HG03280 (cell line): Measurements from ENCODE around the gene DTNA.

ENCODE experiments used
- ATAC-seq: cut with Tn5 transposase; IDR thresholded peaks from one replicate; pipeline ENCODE4 v1.9.1; 2021; ENCODE audit warnings: mild to moderate bottlenecking, moderate library complexity; ENCODE audit not compliant: unreplicated experiment

Gene DTNA

GRCh38 chr18:34847408-34847807, 137.3 kb downstream of the DTNA start:
- no peak for ATAC-seq

GRCh38 chr18:34848156-34848555, 138.1 kb downstream of the DTNA start:
- ATAC-seq = no peak

GRCh38 chr18:34848695-34849094, 138.6 kb downstream of the DTNA start:
- ATAC-seq = no peak

GRCh38 chr18:34857320-34857719, 147.2 kb downstream of the DTNA start:
- ATAC-seq = no peak

- no peak for ATAC-seq
Observed at GRCh38 chr18:34858188-34858587, 148.1 kb downstream of the DTNA start.

GRCh38 chr18:34859496-34859895, 149.4 kb downstream of the DTNA start:
- ATAC-seq = no peak

GRCh38 chr18:34862561-34862960, 152.5 kb downstream of the DTNA start:
- no peak for ATAC-seq

- no peak for ATAC-seq
Observed at GRCh38 chr18:34863702-34864101, 153.6 kb downstream of the DTNA start.

GRCh38 chr18:34864836-34865497, 154.9 kb downstream of the DTNA start:
- ATAC-seq = no peak

- no peak for ATAC-seq
Observed at GRCh38 chr18:34866310-34866709, 156.2 kb downstream of the DTNA start.

- no peak for ATAC-seq
Observed at GRCh38 chr18:34866739-34867138, 156.6 kb downstream of the DTNA start.

- no peak for ATAC-seq
Observed at GRCh38 chr18:34867520-34867919, 157.4 kb downstream of the DTNA start.

- ATAC-seq = no peak
Observed at GRCh38 chr18:34870555-34871310, 160.6 kb downstream of the DTNA start.

GRCh38 chr18:34871435-34871834, 161.3 kb downstream of the DTNA start:
- ATAC-seq = no peak

GRCh38 chr18:34872066-34872465, 162.0 kb downstream of the DTNA start:
- no peak for ATAC-seq

- no peak for ATAC-seq
Observed at GRCh38 chr18:34873986-34874580, 164.0 kb downstream of the DTNA start.

- no peak for ATAC-seq
Observed at GRCh38 chr18:34875150-34875549, 165.1 kb downstream of the DTNA start.

GRCh38 chr18:34880403-34880802, 170.3 kb downstream of the DTNA start:
- no peak for ATAC-seq

- no peak for ATAC-seq
Observed at GRCh38 chr18:34880882-34881834, 171.1 kb downstream of the DTNA start.

GRCh38 chr18:34884436-34884835, 174.3 kb downstream of the DTNA start:
- ATAC-seq = no peak

GRCh38 chr18:34886177-34886576, 176.1 kb downstream of the DTNA start:
- ATAC-seq = no peak
